ENCODE data around the gene MYZAP.

GRCh38 chr15:57618325-57618724, 26.6 kb downstream of the MYZAP start:
- TF ChIP-seq CTCF (IDR thresholded peaks at IDR 0.05) (no peak), SIN3A (IDR thresholded peaks at IDR 0.05; ENCODE audit: borderline replicate concordance, insufficient read depth, low read depth, low read length) (no peak), REST (IDR thresholded peaks at IDR 0.05; ENCODE audit: insufficient read depth in 1 of 2, low read depth in 2 of 2, low read length in 1 of 2) (no peak), POLR2AphosphoS5 (IDR thresholded peaks at IDR 0.05; ENCODE audit: low read depth, low read length) (no peak), TCF7L2 (IDR thresholded peaks at IDR 0.05; ENCODE audit: low read depth, low read length) (no peak)
